Fibroblast of lung (primary cell): Measurements from ENCODE around the gene TRIM3. TPM values are rescaled to one million over a fixed set of nuclear protein-coding genes. Genes with fewer than 3 reads are reported as not detected.

Source experiments
- DNase-seq, 2 donors: peaks; one replicate each; pipeline versions ENCODE4 v3.0.0 to v3.0.0-alpha.2; 2010; ENCODE audit warnings: low read depth in 2 of 2
- H2AFZ ChIP-seq: 2 replicates; pipeline ENCODE4 v1.5.1; 2012; ENCODE audit warnings: low read length, control low read depth, inconsistent platforms
- H3K27ac ChIP-seq: 2 replicates; pipeline ENCODE4 v1.5.1; 2011; ENCODE audit warnings: low read length, control low read depth; ENCODE audit not compliant: insufficient read depth
- H3K27me3 ChIP-seq: 2 replicates; pipeline ENCODE4 v1.5.1; 2011; ENCODE audit warnings: mild to moderate bottlenecking, low read length; ENCODE audit not compliant: control insufficient read depth, insufficient read depth
- H3K36me3 ChIP-seq: 2 replicates; pipeline ENCODE4 v1.5.1; 2011; ENCODE audit warnings: low read length; ENCODE audit not compliant: control insufficient read depth, insufficient read depth
- H3K4me1 ChIP-seq: 2 replicates; pipeline ENCODE4 v1.5.1; 2011; ENCODE audit warnings: low read length; ENCODE audit not compliant: control insufficient read depth, insufficient read depth; ENCODE audit errors: extremely low read depth
- H3K4me2 ChIP-seq: 2 replicates; pipeline ENCODE4 v1.5.1; 2011; ENCODE audit warnings: low read length, control low read depth; ENCODE audit not compliant: insufficient read depth; ENCODE audit errors: extremely low read depth
- H3K4me3 ChIP-seq, 4 experiments: fragments of 200-600 bp in 1 of 4; sonication (generic) in 1 of 4; replicated peaks in 1 of 4; 2 replicates each; pipeline ENCODE4 v1.5.1; 2011 to 2016; ENCODE audit warnings: low read length in 4 of 4, low read depth in 3 of 4, mild to moderate bottlenecking in 3 of 4, control low read depth in 2 of 4, inconsistent platforms in 1 of 4, mixed read lengths in 1 of 4; ENCODE audit not compliant: insufficient read depth in 1 of 4; ENCODE audit errors: control extremely low read depth in 1 of 4
- H3K79me2 ChIP-seq: 2 replicates; pipeline ENCODE4 v1.5.1; 2012; ENCODE audit warnings: mild to moderate bottlenecking, low read length, inconsistent platforms; ENCODE audit not compliant: control insufficient read depth, insufficient read depth
- H3K9ac ChIP-seq: 2 replicates; pipeline ENCODE4 v1.5.1; 2011; ENCODE audit warnings: mild to moderate bottlenecking, low read length, control low read depth; ENCODE audit not compliant: insufficient read depth
- H3K9me3 ChIP-seq: 2 replicates; pipeline ENCODE4 v1.5.1; 2012; ENCODE audit warnings: low read depth, low read length; ENCODE audit not compliant: control insufficient read depth, insufficient read depth
- H4K20me1 ChIP-seq: 2 replicates; pipeline ENCODE4 v1.5.1; 2011; ENCODE audit warnings: low read length; ENCODE audit not compliant: control insufficient read depth, insufficient read depth; ENCODE audit errors: extremely low read depth
- EZH2 ChIP-seq: IDR thresholded peaks from 2 replicates; pipeline ENCODE4 v1.5.1; 2012; ENCODE audit warnings: low read length, control low read depth, mild to moderate bottlenecking; ENCODE audit errors: missing control alignments
- polyA plus RNA-seq, 2 donors: library from polyadenylated mRNA; depleted of rRNA in 1 of 2; stranded (reverse) in 1 of 2; unstranded in 1 of 2; fragments of >200 nt; gene quantifications; 2 replicates each; pipeline ENCODE4 v1.2.1, GENCODE V29; 2011 to 2012; ENCODE audit warnings: missing spikeins in 1 of 2
- total RNA-seq: library from RNA; depleted of rRNA; stranded (reverse); fragments of >200 nt; gene quantifications from 2 replicates; pipeline ENCODE4 v1.2.1, GENCODE V29; 2014
- TF ChIP-seq, protein P1 (sequence below), 2 donors: IDR thresholded peaks in 1 of 2; conservative IDR thresholded peaks in 1 of 2; 1 replicate in 1 of 2; 2 replicates in 1 of 2; pipeline ENCODE4 v1.5.1; 2011 to 2012; ENCODE audit warnings: low read length in 2 of 2, control low read depth in 1 of 2, inconsistent platforms in 1 of 2, low read depth in 1 of 2, mild to moderate bottlenecking in 1 of 2

The TRIM3 gene
- total and polyA plus RNA-seq, 2 donors (not counting 1 experiment from before 2014, with no cell fraction given), result 11.4 to 29.7 TPM

DNA sequence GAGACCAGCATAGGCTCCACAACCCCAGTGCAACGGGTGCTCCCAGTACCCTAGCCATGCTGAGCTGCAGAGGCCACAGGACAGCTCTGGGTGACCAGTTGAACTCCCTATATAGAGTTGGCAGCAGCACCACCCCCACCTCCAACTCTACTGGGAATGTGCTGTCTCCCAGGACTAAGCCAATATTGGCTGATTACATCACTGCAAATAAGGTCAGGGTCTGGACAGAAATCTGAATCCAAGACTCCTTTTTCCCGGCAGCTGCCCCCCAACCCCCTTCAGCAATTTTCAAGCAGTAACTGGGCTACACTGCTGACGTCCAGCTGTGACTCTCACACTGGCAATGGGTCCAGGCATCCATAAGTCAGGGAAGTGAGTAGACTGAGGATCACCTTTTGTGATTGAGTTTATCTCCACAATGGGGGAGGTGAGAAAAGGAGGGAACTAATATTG is 32.8 kb downstream of the TRIM3 start, which contains the start of gene HPX:
HPX (minus strand) TSS at position 82 of the 453 bp plus-strand sequence; CDS start at position 58, 24 bp downstream.
- no peak within 1 kb of the TSS for H3K9ac ChIP-seq
- H3K4me2 ChIP-seq, result no peak within 1 kb of the TSS
- no peaks in the 10 kb centered on the region for H3K79me2 ChIP-seq

DNA sequence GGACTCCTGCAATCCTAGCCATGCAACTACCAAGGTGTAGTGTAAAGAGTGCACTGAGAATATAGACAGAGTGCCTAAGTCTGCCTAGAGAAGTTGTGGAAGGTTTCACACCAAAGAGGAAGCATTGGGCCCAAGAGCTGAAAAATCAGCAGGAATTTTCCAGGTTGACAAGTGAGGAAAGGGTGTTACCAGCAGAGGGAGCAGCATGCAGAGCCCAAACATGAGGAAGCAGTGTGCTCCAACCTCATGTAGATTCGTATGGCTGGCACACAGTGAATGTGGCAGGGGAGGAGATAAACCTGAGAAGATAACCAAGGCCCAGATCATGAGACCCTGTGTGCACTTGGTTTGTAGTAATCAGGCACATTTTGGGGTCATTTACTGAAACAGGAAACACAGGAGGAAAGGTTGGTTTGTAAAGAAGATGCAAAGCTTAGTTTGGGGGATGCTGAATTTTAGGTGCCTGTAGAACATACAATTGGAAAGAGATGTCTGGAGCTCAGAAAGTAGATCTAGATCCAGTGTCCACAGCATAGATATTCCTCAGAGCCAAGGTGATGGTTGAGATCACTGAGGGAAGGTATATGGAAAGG is 34.7 kb downstream of the TRIM3 start:
- Histone ChIP-seq H2AFZ (no peak overlapping the region), H3K27ac (no peak overlapping the region), H3K4me1 (no peaks in the 10 kb centered on the region), H3K4me3 (no peak overlapping the region), H3K9ac (no peak overlapping the region), H3K4me2 (no peak overlapping the region), H3K9me3 (no peaks in the 10 kb centered on the region), H3K27me3 (no peaks in the 10 kb centered on the region), H4K20me1 (no peaks in the 10 kb centered on the region), H3K79me2 (no peaks in the 10 kb centered on the region), H3K36me3 (no peaks in the 10 kb centered on the region)
- no peak for TF ChIP-seq EZH2
- TF ChIP-seq, protein P1, sequence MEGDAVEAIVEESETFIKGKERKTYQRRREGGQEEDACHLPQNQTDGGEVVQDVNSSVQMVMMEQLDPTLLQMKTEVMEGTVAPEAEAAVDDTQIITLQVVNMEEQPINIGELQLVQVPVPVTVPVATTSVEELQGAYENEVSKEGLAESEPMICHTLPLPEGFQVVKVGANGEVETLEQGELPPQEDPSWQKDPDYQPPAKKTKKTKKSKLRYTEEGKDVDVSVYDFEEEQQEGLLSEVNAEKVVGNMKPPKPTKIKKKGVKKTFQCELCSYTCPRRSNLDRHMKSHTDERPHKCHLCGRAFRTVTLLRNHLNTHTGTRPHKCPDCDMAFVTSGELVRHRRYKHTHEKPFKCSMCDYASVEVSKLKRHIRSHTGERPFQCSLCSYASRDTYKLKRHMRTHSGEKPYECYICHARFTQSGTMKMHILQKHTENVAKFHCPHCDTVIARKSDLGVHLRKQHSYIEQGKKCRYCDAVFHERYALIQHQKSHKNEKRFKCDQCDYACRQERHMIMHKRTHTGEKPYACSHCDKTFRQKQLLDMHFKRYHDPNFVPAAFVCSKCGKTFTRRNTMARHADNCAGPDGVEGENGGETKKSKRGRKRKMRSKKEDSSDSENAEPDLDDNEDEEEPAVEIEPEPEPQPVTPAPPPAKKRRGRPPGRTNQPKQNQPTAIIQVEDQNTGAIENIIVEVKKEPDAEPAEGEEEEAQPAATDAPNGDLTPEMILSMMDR (conservative IDR thresholded peaks at IDR 0.05 in 1 of 2, IDR thresholded peaks at IDR 0.05 in 1 of 2; ENCODE audit: low read depth in 1 of 2, low read length in 2 of 2), result peak; percentile 74 to 82
- peak; percentile 38 to 57 for DNase-seq

More for the DNA sequence above, 32.8 kb downstream of the TRIM3 start, which contains the start of gene HPX:
- Histone ChIP-seq H4K20me1 (no peaks in the 10 kb centered on the region), H3K9me3 (no peaks in the 10 kb centered on the region), H3K27ac (no peak within 1 kb of the TSS), H3K36me3 (no peaks in the 10 kb centered on the region), H2AFZ (no peak within 1 kb of the TSS), H3K4me1 (no peaks in the 10 kb centered on the region), H3K27me3 (no peaks in the 10 kb centered on the region), H3K4me3 (no peak within 1 kb of the TSS)
- no peak for DNase-seq
- TF ChIP-seq, protein P1 (conservative IDR thresholded peaks at IDR 0.05 in 1 of 2, IDR thresholded peaks at IDR 0.05 in 1 of 2; ENCODE audit: low read depth in 1 of 2, low read length in 2 of 2), result no peak
- TF ChIP-seq EZH2, result no peak

DNA sequence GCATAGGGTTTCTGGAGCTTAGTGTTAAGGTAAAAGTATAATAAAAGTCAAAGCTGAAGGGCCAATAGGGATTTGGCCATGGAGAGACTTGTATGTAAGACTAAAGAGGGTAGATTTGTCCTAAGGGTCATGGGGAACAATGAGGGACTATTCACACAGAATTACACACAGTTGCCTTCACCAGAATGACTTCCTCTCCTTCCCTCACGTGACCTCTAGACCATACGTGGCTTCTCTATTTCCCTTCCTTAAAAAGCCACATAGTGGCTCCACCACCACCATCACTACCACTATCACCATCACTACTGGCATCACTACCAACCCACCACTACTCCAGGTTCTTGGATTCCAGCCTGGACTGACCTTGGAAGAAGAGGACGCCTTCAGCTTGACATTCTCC is 35.7 kb downstream of the TRIM3 start:
- Histone ChIP-seq H3K9me3 (no peaks in the 10 kb centered on the region), H3K9ac (no peak overlapping the region), H3K4me1 (no peaks in the 10 kb centered on the region), H3K27ac (no peak overlapping the region), H3K4me3 (no peak overlapping the region), H2AFZ (no peak overlapping the region), H3K79me2 (no peaks in the 10 kb centered on the region), H3K27me3 (no peaks in the 10 kb centered on the region), H3K36me3 (no peaks in the 10 kb centered on the region), H3K4me2 (no peak overlapping the region), H4K20me1 (no peaks in the 10 kb centered on the region)
- DNase-seq, result no peak
- TF ChIP-seq, protein P1 (conservative IDR thresholded peaks at IDR 0.05 in 1 of 2, IDR thresholded peaks at IDR 0.05 in 1 of 2; ENCODE audit: low read depth in 1 of 2, low read length in 2 of 2), result no peak
- TF ChIP-seq EZH2, result no peak
